Neural cell (in vitro differentiated cells): ENCODE results near the gene SLCO2B1. TPM values are rescaled to one million over a fixed set of nuclear protein-coding genes. Genes with fewer than 3 reads are reported as not detected.

Experiments
- H2AFZ ChIP-seq: fragments of 200-600, 300-800 bp; sonication (generic), shearing (Covaris generic); 2 replicates; pipeline ENCODE4 v1.6.0; 2014; ENCODE audit warnings: low read depth, mild to moderate bottlenecking, antibody characterized with exemption, low read length, moderate library complexity
- H3F3A ChIP-seq: fragments of 200-600 bp; shearing (Covaris generic); 2 replicates; pipeline ENCODE4 v1.6.1; 2016; ENCODE audit warnings: mild to moderate bottlenecking, moderate library complexity, mixed read lengths, antibody characterized with exemption, low read length; ENCODE audit not compliant: insufficient read depth, poor library complexity, severe bottlenecking
- H3K27ac ChIP-seq: fragments of 200-600, 300-800 bp; sonication (generic), shearing (Covaris generic); 2 replicates; pipeline ENCODE4 v1.5.1; 2014; ENCODE audit warnings: mild to moderate bottlenecking, low read length, moderate library complexity
- H3K27me3 ChIP-seq: fragments of 300-800, 200-600 bp; sonication (generic), shearing (Covaris generic); 2 replicates; pipeline ENCODE4 v1.6.0; 2014; ENCODE audit warnings: mild to moderate bottlenecking, low read depth, low read length, moderate library complexity; ENCODE audit not compliant: insufficient read depth
- H3K36me3 ChIP-seq: fragments of 300-800, 200-600 bp; sonication (generic), shearing (Covaris generic); 2 replicates; pipeline ENCODE4 v1.5.1; 2014; ENCODE audit warnings: mild to moderate bottlenecking, antibody characterized with exemption, low read length, moderate library complexity; ENCODE audit not compliant: insufficient read depth
- H3K4me2 ChIP-seq: fragments of 300-800, 200-600 bp; sonication (generic), shearing (Covaris generic); 2 replicates; pipeline ENCODE4 v1.6.0; 2014; ENCODE audit warnings: mild to moderate bottlenecking, low read length
- H3K4me3 ChIP-seq: fragments of 300-800, 200-600 bp; sonication (generic), shearing (Covaris generic); 2 replicates; pipeline ENCODE4 v1.5.1; 2014; ENCODE audit warnings: mild to moderate bottlenecking, low read length, moderate library complexity
- H3K79me2 ChIP-seq: fragments of 200-600 bp; shearing (Covaris generic); replicated peaks from 2 replicates; pipeline ENCODE4 v1.6.0; 2014; ENCODE audit warnings: mild to moderate bottlenecking, low read length, moderate library complexity; ENCODE audit not compliant: insufficient read depth
- H3K9ac ChIP-seq: fragments of 300-800, 200-600 bp; sonication (generic), shearing (Covaris generic); 2 replicates; pipeline ENCODE4 v1.6.1; 2016; ENCODE audit warnings: mild to moderate bottlenecking, low read length, mixed read lengths
- H3K9me2 ChIP-seq: fragments of 200-600 bp; shearing (Covaris generic); 2 replicates; pipeline ENCODE4 v1.6.1; 2016; ENCODE audit warnings: mild to moderate bottlenecking, low read length, mixed read lengths; ENCODE audit not compliant: insufficient read depth
- H3K9me3 ChIP-seq: fragments of 200-600, 300-800 bp; sonication (generic), shearing (Covaris generic); 2 replicates; pipeline ENCODE4 v1.6.1; 2016; ENCODE audit warnings: mild to moderate bottlenecking, mixed run types, low read length, moderate library complexity, mixed read lengths
- H4K20me1 ChIP-seq: fragments of 200-600 bp; shearing (Covaris generic); 2 replicates; pipeline ENCODE4 v1.6.1; 2016; ENCODE audit warnings: mild to moderate bottlenecking, mixed run types; ENCODE audit not compliant: insufficient read depth
- EP300 ChIP-seq: fragments of 450-650 bp; conservative IDR thresholded peaks from 2 replicates; pipeline ENCODE4 v1.6.1; 2014; ENCODE audit warnings: antibody characterized with exemption, mild to moderate bottlenecking, moderate library complexity; ENCODE audit not compliant: poor library complexity, severe bottlenecking
- EZH2 ChIP-seq: fragments of 200-600, 300-800 bp; shearing (Covaris generic), sonication (generic); IDR thresholded peaks from 2 replicates; pipeline ENCODE4 v1.6.1; 2014; ENCODE audit warnings: antibody characterized with exemption, low read length, borderline replicate concordance, mild to moderate bottlenecking; ENCODE audit not compliant: insufficient read depth, poor library complexity, severe bottlenecking
- MXI1 ChIP-seq: fragments of 450-650 bp; conservative IDR thresholded peaks from 2 replicates; pipeline ENCODE4 v1.6.1; 2014; ENCODE audit warnings: antibody characterized with exemption, mild to moderate bottlenecking; ENCODE audit not compliant: poor library complexity, severe bottlenecking
- POLR2AphosphoS5 ChIP-seq: IDR thresholded peaks from 2 replicates; pipeline ENCODE4 v1.6.1; 2012
- RAD21 ChIP-seq: fragments of 450-650 bp; conservative IDR thresholded peaks from 2 replicates; pipeline ENCODE4 v1.6.1; 2014; ENCODE audit warnings: antibody characterized with exemption, mild to moderate bottlenecking, moderate library complexity
- SMC3 ChIP-seq: fragments of 450-650 bp; conservative IDR thresholded peaks from 2 replicates; pipeline ENCODE4 v1.6.1; 2014; ENCODE audit warnings: antibody characterized with exemption, mild to moderate bottlenecking, moderate library complexity; ENCODE audit not compliant: poor library complexity
- TAF1 ChIP-seq: IDR thresholded peaks from 2 replicates; pipeline ENCODE4 v1.6.1; 2012; ENCODE audit warnings: low read depth
- polyA plus RNA-seq: library from polyadenylated mRNA; depleted of rRNA; stranded (reverse); fragments of >200 nt; gene quantifications from 2 replicates; pipeline ENCODE4 v1.2.3, GENCODE V29; 2014
- TF ChIP-seq, protein P1 (sequence below): fragments of 450-650 bp; IDR thresholded peaks from 2 replicates; pipeline ENCODE4 v1.5.1; 2014; ENCODE audit warnings: antibody characterized with exemption, mild to moderate bottlenecking, moderate library complexity; ENCODE audit not compliant: poor library complexity, severe bottlenecking
- TF ChIP-seq, protein P2 (sequence below): IDR thresholded peaks from 2 replicates; pipeline ENCODE4 v1.6.1; 2012; ENCODE audit warnings: borderline replicate concordance

SLCO2B1 gene
- polyA plus RNA-seq, 1 donor from 2014 or later: not detected

- no peak for TF ChIP-seq TAF1
- TF ChIP-seq EP300: no peak
- TF ChIP-seq, protein P1, sequence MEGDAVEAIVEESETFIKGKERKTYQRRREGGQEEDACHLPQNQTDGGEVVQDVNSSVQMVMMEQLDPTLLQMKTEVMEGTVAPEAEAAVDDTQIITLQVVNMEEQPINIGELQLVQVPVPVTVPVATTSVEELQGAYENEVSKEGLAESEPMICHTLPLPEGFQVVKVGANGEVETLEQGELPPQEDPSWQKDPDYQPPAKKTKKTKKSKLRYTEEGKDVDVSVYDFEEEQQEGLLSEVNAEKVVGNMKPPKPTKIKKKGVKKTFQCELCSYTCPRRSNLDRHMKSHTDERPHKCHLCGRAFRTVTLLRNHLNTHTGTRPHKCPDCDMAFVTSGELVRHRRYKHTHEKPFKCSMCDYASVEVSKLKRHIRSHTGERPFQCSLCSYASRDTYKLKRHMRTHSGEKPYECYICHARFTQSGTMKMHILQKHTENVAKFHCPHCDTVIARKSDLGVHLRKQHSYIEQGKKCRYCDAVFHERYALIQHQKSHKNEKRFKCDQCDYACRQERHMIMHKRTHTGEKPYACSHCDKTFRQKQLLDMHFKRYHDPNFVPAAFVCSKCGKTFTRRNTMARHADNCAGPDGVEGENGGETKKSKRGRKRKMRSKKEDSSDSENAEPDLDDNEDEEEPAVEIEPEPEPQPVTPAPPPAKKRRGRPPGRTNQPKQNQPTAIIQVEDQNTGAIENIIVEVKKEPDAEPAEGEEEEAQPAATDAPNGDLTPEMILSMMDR: no peak
- H3K9ac ChIP-seq: no peak overlapping the region
- H3K79me2 ChIP-seq: no peaks in the 10 kb centered on the region
- no peaks in the 10 kb centered on the region for H3K27me3 ChIP-seq
- H3K9me2 ChIP-seq: no peaks in the 10 kb centered on the region
- no peaks in the 10 kb centered on the region for H3K36me3 ChIP-seq
- no peaks in the 10 kb centered on the region for H3F3A ChIP-seq
- no peak overlapping the region for H2AFZ ChIP-seq
- H3K9me3 ChIP-seq: no peaks in the 10 kb centered on the region
- H3K4me2 ChIP-seq: no peak overlapping the region
- H3K27ac ChIP-seq: no peak overlapping the region
- no peaks in the 10 kb centered on the region for H4K20me1 ChIP-seq
- H3K4me3 ChIP-seq: no peak overlapping the region
These were observed 4.2 kb upstream of the SLCO2B1 start for GRCh38 chr11:75146711-75147110.

- Histone ChIP-seq H3K4me2 (no peak overlapping the region), H3K4me3 (no peak overlapping the region), H4K20me1 (no peaks in the 10 kb centered on the region), H3K9ac (no peak overlapping the region), H3K27me3 (no peaks in the 10 kb centered on the region), H3F3A (no peaks in the 10 kb centered on the region), H3K9me2 (no peaks in the 10 kb centered on the region), H2AFZ (no peak overlapping the region), H3K9me3 (no peaks in the 10 kb centered on the region), H3K36me3 (no peaks in the 10 kb centered on the region), H3K79me2 (no peaks in the 10 kb centered on the region), H3K27ac (no peak overlapping the region)
- TF ChIP-seq RAD21 (no peak), MXI1 (no peak), POLR2AphosphoS5 (no peak), EP300 (no peak), SMC3 (no peak), TAF1 (no peak), EZH2 (no peak)
- TF ChIP-seq, protein P2, sequence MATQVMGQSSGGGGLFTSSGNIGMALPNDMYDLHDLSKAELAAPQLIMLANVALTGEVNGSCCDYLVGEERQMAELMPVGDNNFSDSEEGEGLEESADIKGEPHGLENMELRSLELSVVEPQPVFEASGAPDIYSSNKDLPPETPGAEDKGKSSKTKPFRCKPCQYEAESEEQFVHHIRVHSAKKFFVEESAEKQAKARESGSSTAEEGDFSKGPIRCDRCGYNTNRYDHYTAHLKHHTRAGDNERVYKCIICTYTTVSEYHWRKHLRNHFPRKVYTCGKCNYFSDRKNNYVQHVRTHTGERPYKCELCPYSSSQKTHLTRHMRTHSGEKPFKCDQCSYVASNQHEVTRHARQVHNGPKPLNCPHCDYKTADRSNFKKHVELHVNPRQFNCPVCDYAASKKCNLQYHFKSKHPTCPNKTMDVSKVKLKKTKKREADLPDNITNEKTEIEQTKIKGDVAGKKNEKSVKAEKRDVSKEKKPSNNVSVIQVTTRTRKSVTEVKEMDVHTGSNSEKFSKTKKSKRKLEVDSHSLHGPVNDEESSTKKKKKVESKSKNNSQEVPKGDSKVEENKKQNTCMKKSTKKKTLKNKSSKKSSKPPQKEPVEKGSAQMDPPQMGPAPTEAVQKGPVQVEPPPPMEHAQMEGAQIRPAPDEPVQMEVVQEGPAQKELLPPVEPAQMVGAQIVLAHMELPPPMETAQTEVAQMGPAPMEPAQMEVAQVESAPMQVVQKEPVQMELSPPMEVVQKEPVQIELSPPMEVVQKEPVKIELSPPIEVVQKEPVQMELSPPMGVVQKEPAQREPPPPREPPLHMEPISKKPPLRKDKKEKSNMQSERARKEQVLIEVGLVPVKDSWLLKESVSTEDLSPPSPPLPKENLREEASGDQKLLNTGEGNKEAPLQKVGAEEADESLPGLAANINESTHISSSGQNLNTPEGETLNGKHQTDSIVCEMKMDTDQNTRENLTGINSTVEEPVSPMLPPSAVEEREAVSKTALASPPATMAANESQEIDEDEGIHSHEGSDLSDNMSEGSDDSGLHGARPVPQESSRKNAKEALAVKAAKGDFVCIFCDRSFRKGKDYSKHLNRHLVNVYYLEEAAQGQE: no peak
- TF ChIP-seq, protein P1: no peak
These were observed 3.6 kb upstream of the SLCO2B1 start for GRCh38 chr11:75147191-75147874.
